Loucy (cell line): ENCODE measurements around the gene PC.

Source experiments
- CTCF ChIP-seq: fragments of 200-600 bp; sonication (generic); conservative IDR thresholded peaks from 2 replicates; pipeline ENCODE4 v1.5.1; 2014; ENCODE audit warnings: mild to moderate bottlenecking, antibody characterized with exemption, low read length
- EZH2phosphoT487 ChIP-seq: fragments of 200-600 bp; IDR thresholded peaks from 2 replicates; pipeline ENCODE4 v1.6.1; 2018; ENCODE audit warnings: antibody characterized with exemption, mild to moderate bottlenecking, moderate library complexity, borderline replicate concordance

GRCh38 chr11:66800720-66801428 is 157.3 kb downstream of the PC start:
- TF ChIP-seq CTCF = no peak
- no peak for TF ChIP-seq EZH2phosphoT487
